HG02798 (cell line): ENCODE measurements around the gene DNMT3A.

ENCODE experiments used
- ATAC-seq: cut with Tn5 transposase; IDR thresholded peaks from one replicate; pipeline ENCODE4 v1.9.1; 2021; ENCODE audit warnings: mild to moderate bottlenecking; ENCODE audit not compliant: unreplicated experiment, poor library complexity

DNMT3A gene

GRCh38 chr2:25247792-25248512 lies 93.8 kb downstream of the DNMT3A start:
- ATAC-seq = no peak

GRCh38 chr2:25246558-25247290 lies 95.0 kb downstream of the DNMT3A start:
- ATAC-seq = no peak

- no peak for ATAC-seq
These were observed 95.7 kb downstream of the DNMT3A start for GRCh38 chr2:25246001-25246400.

GRCh38 chr2:25245141-25245540 lies 96.6 kb downstream of the DNMT3A start:
- no peak for ATAC-seq

GRCh38 chr2:25243995-25244394 lies 97.7 kb downstream of the DNMT3A start:
- no peak for ATAC-seq

- no peak for ATAC-seq
These were observed 100.3 kb downstream of the DNMT3A start for GRCh38 chr2:25241452-25241851.

- ATAC-seq = no peak
These were observed 101.1 kb downstream of the DNMT3A start for GRCh38 chr2:25240636-25241035.

GRCh38 chr2:25238920-25239319 lies 102.8 kb downstream of the DNMT3A start:
- no peak for ATAC-seq

- ATAC-seq = no peak
These were observed 104.0 kb downstream of the DNMT3A start for GRCh38 chr2:25237764-25238163.

GRCh38 chr2:25236736-25237135 lies 105.0 kb downstream of the DNMT3A start:
- ATAC-seq = no peak

- no peak for ATAC-seq
These were observed 107.0 kb downstream of the DNMT3A start for GRCh38 chr2:25234738-25235137.

- ATAC-seq = no peak
These were observed 107.7 kb downstream of the DNMT3A start for GRCh38 chr2:25233916-25234605.

GRCh38 chr2:25232248-25232825 lies 109.4 kb downstream of the DNMT3A start:
- no peak for ATAC-seq

GRCh38 chr2:25230948-25231311 lies 110.8 kb downstream of the DNMT3A start:
- no peak for ATAC-seq

- no peak for ATAC-seq
These were observed 111.4 kb downstream of the DNMT3A start for GRCh38 chr2:25230198-25230947.

- no peak for ATAC-seq
These were observed 112.2 kb downstream of the DNMT3A start for GRCh38 chr2:25229279-25230197.

GRCh38 chr2:25228848-25229278 lies 112.9 kb downstream of the DNMT3A start:
- ATAC-seq = no peak

GRCh38 chr2:25227576-25227975 lies 114.1 kb downstream of the DNMT3A start:
- no peak for ATAC-seq

GRCh38 chr2:25226827-25227226 lies 114.9 kb downstream of the DNMT3A start:
- peak; percentile 16 for ATAC-seq
